Measurements from ENCODE around the gene GRXCR2. TPM values are rescaled to one million over a fixed set of nuclear protein-coding genes. Genes with fewer than 3 reads are reported as not detected.

Gene GRXCR2
- total RNA-seq, 4 donors from 2014 or later = not detected

DNA sequence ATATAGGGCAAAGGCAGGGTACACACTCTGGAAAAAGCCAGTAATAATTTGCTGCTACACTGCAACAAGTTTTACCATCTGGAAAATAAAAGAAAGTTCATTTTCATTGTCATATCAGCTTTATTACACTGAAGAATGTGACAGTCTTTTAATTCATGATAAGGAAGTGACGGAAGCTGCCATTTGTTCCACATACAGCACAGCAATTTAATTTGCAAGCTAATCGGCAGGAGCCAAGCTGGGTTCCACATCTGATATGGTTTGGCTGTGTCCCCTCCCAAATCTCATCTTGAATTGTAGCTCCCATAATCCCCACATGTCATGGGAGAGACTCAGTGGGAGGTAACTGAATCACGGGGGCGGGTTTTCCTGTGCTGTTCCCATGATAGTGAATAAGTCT, 54.2 kb downstream of the GRXCR2 start:
- no peak for DNase-seq
- no peaks in the 10 kb centered on the region for H3K27me3 ChIP-seq
- TF ChIP-seq POLR2A (IDR thresholded peaks at IDR 0.05) = no peak
- TF ChIP-seq, protein P1, sequence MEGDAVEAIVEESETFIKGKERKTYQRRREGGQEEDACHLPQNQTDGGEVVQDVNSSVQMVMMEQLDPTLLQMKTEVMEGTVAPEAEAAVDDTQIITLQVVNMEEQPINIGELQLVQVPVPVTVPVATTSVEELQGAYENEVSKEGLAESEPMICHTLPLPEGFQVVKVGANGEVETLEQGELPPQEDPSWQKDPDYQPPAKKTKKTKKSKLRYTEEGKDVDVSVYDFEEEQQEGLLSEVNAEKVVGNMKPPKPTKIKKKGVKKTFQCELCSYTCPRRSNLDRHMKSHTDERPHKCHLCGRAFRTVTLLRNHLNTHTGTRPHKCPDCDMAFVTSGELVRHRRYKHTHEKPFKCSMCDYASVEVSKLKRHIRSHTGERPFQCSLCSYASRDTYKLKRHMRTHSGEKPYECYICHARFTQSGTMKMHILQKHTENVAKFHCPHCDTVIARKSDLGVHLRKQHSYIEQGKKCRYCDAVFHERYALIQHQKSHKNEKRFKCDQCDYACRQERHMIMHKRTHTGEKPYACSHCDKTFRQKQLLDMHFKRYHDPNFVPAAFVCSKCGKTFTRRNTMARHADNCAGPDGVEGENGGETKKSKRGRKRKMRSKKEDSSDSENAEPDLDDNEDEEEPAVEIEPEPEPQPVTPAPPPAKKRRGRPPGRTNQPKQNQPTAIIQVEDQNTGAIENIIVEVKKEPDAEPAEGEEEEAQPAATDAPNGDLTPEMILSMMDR (IDR thresholded peaks at IDR 0.05) = no peak
- H3K4me1 ChIP-seq = no peaks in the 10 kb centered on the region
- H3K36me3 ChIP-seq = peaks cover 0 to 38% (median 0%) of the 10 kb centered on the region in 3 donors
- no peak overlapping the region for H3K4me3 ChIP-seq
- no peak overlapping the region for H3K27ac ChIP-seq
- H3K9me3 ChIP-seq = no peaks in the 10 kb centered on the region

DNA sequence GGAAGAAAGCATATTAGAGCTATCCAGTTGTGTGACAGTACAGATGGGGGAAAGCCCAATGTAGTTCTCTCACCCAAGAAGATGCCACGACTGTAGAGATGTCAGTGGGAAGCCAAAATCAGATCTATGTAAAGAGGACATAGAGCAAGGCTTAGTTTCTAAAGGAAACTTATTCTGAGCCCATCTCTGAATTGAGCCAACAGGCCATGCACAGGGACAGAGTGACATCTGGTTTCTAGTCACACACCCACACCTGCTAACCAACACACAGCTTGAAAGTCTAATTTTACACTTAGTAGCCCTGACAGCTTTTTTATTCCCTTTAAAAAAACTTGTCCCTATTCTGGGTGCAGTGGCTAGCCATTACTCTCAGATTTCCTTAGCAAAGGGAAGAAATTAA, 59.9 kb downstream of the GRXCR2 start:
- Histone ChIP-seq H3K27ac (no peak overlapping the region), H3K9me3 (no peaks in the 10 kb centered on the region), H3K4me1 (no peaks in the 10 kb centered on the region), H3K4me3 (no peak overlapping the region), H3K36me3 (peaks cover 0 to 55% (median 0%) of the 10 kb centered on the region in 3 donors), H3K27me3 (no peaks in the 10 kb centered on the region)
- DNase-seq = no peak
- TF ChIP-seq, protein P1 (IDR thresholded peaks at IDR 0.05) = no peak

DNA sequence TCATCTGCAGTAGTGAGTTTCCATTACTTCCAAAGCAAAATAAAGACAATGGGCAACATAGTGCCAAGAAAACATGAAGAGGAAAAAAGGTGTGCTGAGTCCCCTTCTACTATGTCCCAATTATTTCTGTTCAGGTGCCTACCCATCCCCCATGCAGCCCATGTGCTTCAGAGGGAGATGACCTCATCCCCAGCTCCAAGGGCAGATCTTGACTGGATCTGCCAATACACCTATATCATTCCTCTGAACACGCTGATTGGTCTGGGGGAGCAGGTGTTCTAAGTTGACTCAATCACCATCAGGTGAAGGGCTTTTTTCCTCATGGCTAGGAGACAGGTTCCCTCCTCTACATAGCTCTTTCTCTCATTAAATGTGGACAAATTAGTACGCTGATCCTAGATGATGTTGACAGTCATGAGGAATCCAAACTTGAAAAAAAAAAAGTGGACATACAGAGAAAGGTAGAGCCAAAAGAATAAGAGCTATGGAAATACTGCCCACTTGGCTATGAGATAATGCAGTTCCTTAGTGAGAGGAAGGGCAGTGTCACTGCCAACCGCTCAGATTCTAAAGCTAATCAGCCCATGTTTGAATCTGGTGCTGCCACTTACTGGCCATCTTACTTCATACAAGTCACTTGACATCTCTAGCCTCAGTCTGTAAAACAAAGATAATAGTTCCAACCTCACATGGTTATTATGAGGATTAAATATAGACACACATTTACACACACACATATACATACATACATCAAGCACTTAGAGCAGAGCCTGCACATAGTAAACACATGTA, 60.8 kb downstream of the GRXCR2 start:
- Histone ChIP-seq H3K27ac (no peak overlapping the region), H3K9me3 (no peaks in the 10 kb centered on the region), H3K27me3 (no peaks in the 10 kb centered on the region), H3K36me3 (peaks cover 0 to 49% (median 0%) of the 10 kb centered on the region in 3 donors), H3K4me1 (no peaks in the 10 kb centered on the region), H3K4me3 (no peak overlapping the region)
- DNase-seq = no peak
- TF ChIP-seq, protein P1 (IDR thresholded peaks at IDR 0.05) = peak in 2 of 6 experiments; percentile 18 to 25
- no peak for TF ChIP-seq POLR2A (IDR thresholded peaks at IDR 0.05)

Other genes starting within 250 kb of the GRXCR2 start
- 100 to 1,000 TPM in 2 of 4 donors, 10 to 100 TPM in 2; 81.7 to 194 (median 104) TPM for gene PRELID2, start 37.7 kb downstream of the GRXCR2 start, total RNA-seq
- 100 to 1,000 TPM in 2 of 4 donors, 10 to 100 TPM in 2; 39.6 to 118 (median 96.0) TPM for gene SH3RF2, start 63.6 kb upstream of the GRXCR2 start, total RNA-seq
- gene PLAC8L1, start 232.6 kb upstream of the GRXCR2 start, total RNA-seq = 1 to 10 TPM in 2 of 4 donors, not detected in 2; 2.0 to 2.8 TPM